Central memory CD4-positive, alpha-beta T cell (primary cell): Measurements from ENCODE around the gene CLDN20.
"Not testable (repeated sequence)": the region's sequence is repeated elsewhere in the genome, so short reads cannot be mapped to it uniquely, and the experiment has no call there.

ENCODE experiments used
- DNase-seq: peaks from one replicate; pipeline ENCODE4 v3.0.0; 2022

Gene CLDN20

GRCh38 chr6:155271145-155271544 is 7.3 kb downstream of the CLDN20 start:
- no peak for DNase-seq

- no peak for DNase-seq
Observed at GRCh38 chr6:155272353-155273232, 8.8 kb downstream of the CLDN20 start.

GRCh38 chr6:155273431-155273830 is 9.6 kb downstream of the CLDN20 start:
- DNase-seq = no peak

- DNase-seq = no peak
Observed at GRCh38 chr6:155274106-155274505, 10.3 kb downstream of the CLDN20 start.

GRCh38 chr6:155274533-155274932 is 10.7 kb downstream of the CLDN20 start:
- no peak for DNase-seq

- no peak for DNase-seq
Observed at GRCh38 chr6:155275808-155276480, 12.1 kb downstream of the CLDN20 start.

- DNase-seq = no peak
Observed at GRCh38 chr6:155276638-155277037, 12.8 kb downstream of the CLDN20 start.

- DNase-seq = no peak
Observed at GRCh38 chr6:155278319-155279049, 14.7 kb downstream of the CLDN20 start.

GRCh38 chr6:155284775-155285174 is 21.0 kb downstream of the CLDN20 start:
- no peak for DNase-seq

- DNase-seq = no peak
Observed at GRCh38 chr6:155287762-155288161, 23.9 kb downstream of the CLDN20 start.

- no peak for DNase-seq
Observed at GRCh38 chr6:155290491-155290890, 26.7 kb downstream of the CLDN20 start.

- DNase-seq = no peak
Observed at GRCh38 chr6:155291291-155291690, 27.5 kb downstream of the CLDN20 start.

GRCh38 chr6:155292711-155293110 is 28.9 kb downstream of the CLDN20 start:
- no peak for DNase-seq

GRCh38 chr6:155297669-155298068 is 33.9 kb downstream of the CLDN20 start:
- no peak for DNase-seq

- DNase-seq = no peak
Observed at GRCh38 chr6:155301867-155302266, 38.1 kb downstream of the CLDN20 start.

GRCh38 chr6:155303361-155303870 is 39.6 kb downstream of the CLDN20 start:
- DNase-seq = no peak

- no peak for DNase-seq
Observed at GRCh38 chr6:155306958-155307357, 43.1 kb downstream of the CLDN20 start.

GRCh38 chr6:155309150-155309549 is 45.3 kb downstream of the CLDN20 start:
- no peak for DNase-seq

GRCh38 chr6:155310596-155310995 is 46.8 kb downstream of the CLDN20 start:
- DNase-seq = no peak

GRCh38 chr6:155311086-155311485 is 47.3 kb downstream of the CLDN20 start:
- no peak for DNase-seq

GRCh38 chr6:155311583-155311982 is 47.8 kb downstream of the CLDN20 start:
- no peak for DNase-seq

- DNase-seq = not testable (repeated sequence)
Observed at GRCh38 chr6:155312950-155313349, 49.1 kb downstream of the CLDN20 start.

GRCh38 chr6:155313602-155314091 is 49.8 kb downstream of the CLDN20 start:
- no peak for DNase-seq
